Fibroblast of the conjunctiva (primary cell): ENCODE results near the gene IDH3G.

Source experiments
- DNase-seq: peaks from one replicate; pipeline ENCODE4 v3.0.0-alpha.2; 2010; ENCODE audit warnings: low read depth

IDH3G gene

GRCh38 chrX:153816831-153817690 is 22.9 kb upstream of the IDH3G start:
- no peak for DNase-seq

- no peak for DNase-seq
These were observed 20.6 kb upstream of the IDH3G start for GRCh38 chrX:153814591-153815315.

GRCh38 chrX:153813161-153813560 is 19.0 kb upstream of the IDH3G start:
- DNase-seq: no peak

- DNase-seq: no peak
These were observed 18.0 kb upstream of the IDH3G start for GRCh38 chrX:153812220-153812619.

GRCh38 chrX:153807976-153808375 is 13.8 kb upstream of the IDH3G start:
- DNase-seq: no peak

GRCh38 chrX:153806999-153807575 is 12.9 kb upstream of the IDH3G start:
- no peak for DNase-seq

- no peak for DNase-seq
These were observed 11.3 kb upstream of the IDH3G start for GRCh38 chrX:153805436-153805835.

GRCh38 chrX:153804621-153805020 is 10.4 kb upstream of the IDH3G start:
- DNase-seq: no peak

- DNase-seq: no peak
These were observed 10.0 kb upstream of the IDH3G start for GRCh38 chrX:153804100-153804595.

- no peak for DNase-seq
These were observed 9.3 kb upstream of the IDH3G start for GRCh38 chrX:153803211-153804099.

GRCh38 chrX:153802513-153803045 is 8.4 kb upstream of the IDH3G start:
- DNase-seq: no peak

GRCh38 chrX:153801669-153802068 is 7.5 kb upstream of the IDH3G start:
- no peak for DNase-seq

- no peak for DNase-seq
These were observed 6.6 kb upstream of the IDH3G start for GRCh38 chrX:153800746-153801145.

- no peak for DNase-seq
These were observed 6.1 kb upstream of the IDH3G start for GRCh38 chrX:153800177-153800722.

GRCh38 chrX:153799326-153799725 is 5.2 kb upstream of the IDH3G start:
- no peak for DNase-seq

GRCh38 chrX:153797415-153798015 is 3.3 kb upstream of the IDH3G start:
- no peak for DNase-seq

GRCh38 chrX:153794897-153795816 is 982 bp upstream of the IDH3G start:
- no peak for DNase-seq

- no peak for DNase-seq
These were observed 884 bp downstream of the IDH3G start for GRCh38 chrX:153793291-153793690.

- no peak for DNase-seq
These were observed 1.8 kb downstream of the IDH3G start for GRCh38 chrX:153792368-153792767.
